ENCODE measurements around the gene DAB2IP. TPM values are rescaled to one million over a fixed set of nuclear protein-coding genes. Genes with fewer than 3 reads are reported as not detected.

Gene DAB2IP
- total RNA-seq, 2 donors from 2014 or later = 38.0 to 47.0 TPM

DNA sequence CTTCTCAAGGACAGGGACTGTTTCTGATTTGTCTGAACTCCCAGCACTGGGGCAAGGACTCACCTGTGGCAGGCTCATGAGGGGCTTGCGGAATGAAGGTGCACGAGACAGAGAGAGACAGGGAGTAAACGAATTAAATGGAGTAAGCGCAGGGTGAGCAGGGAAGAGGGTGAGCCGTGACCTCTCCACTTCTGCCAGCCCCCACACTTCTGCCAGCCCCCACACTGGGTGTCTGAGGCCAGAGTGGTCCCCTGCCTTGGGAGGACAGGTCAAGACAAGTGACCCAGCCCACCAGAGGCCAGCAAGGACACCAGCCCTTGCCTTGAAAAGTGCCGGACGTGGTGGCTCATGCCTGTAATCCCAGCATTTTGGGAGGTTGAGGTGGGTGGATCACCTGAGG is 37.2 kb downstream of the DAB2IP start:
- Histone ChIP-seq H3K27me3 (no peaks in the 10 kb centered on the region), H3K4me3 (no peak overlapping the region), H3K36me3 (no peaks in the 10 kb centered on the region), H3K4me1 (peaks cover 0 to 56% of the 10 kb centered on the region in 2 donors), H3K9me3 (no peaks in the 10 kb centered on the region), H3K27ac (no peak overlapping the region)
- TF ChIP-seq CTCF (IDR thresholded peaks at IDR 0.05) = no peak
- no peak for DNase-seq (ENCODE audit: low spot score)

DNA sequence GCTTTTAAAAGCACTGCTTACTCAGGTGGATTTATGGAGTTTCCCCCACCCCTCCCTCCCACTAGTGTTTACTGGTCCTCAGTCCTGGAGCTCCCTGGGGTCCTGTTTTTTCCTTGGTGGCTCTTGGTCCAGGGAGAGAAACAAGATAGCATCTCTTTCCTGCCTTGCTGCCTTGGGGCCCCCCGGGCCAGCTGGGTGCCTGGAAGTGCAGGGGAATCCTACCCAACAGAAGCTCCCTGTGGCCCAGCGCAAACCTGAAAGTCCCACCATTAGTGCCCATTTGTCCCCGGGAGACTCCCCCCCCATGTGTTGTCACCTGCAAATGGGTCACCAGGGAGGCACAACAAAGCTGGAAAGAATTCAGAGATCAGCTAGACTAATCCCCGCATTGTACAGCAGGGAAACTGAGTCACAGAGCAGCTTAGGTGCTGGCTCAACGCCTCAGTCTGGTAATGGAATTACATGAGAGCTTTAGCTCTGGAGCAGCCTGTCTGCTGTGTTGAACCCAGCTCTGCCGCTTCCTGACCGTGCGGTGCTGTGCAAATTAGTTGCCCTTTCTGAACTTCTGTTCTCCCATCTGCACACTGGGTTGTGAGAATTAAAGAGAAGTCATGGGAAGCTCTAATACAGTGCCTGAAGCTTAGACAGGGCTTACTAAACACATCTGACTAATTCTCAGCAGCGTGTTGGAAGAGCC is 38.2 kb downstream of the DAB2IP start:
- Histone ChIP-seq H3K4me3 (no peak overlapping the region), H3K4me1 (peaks cover 0 to 60% of the 10 kb centered on the region in 2 donors), H3K9me3 (no peaks in the 10 kb centered on the region), H3K27me3 (no peaks in the 10 kb centered on the region), H3K27ac (peak overlapping the region in 1 of 2 donors; percentile 58), H3K36me3 (no peaks in the 10 kb centered on the region)
- TF ChIP-seq CTCF (IDR thresholded peaks at IDR 0.05) = no peak
- no peak for DNase-seq (ENCODE audit: low spot score)

DNA sequence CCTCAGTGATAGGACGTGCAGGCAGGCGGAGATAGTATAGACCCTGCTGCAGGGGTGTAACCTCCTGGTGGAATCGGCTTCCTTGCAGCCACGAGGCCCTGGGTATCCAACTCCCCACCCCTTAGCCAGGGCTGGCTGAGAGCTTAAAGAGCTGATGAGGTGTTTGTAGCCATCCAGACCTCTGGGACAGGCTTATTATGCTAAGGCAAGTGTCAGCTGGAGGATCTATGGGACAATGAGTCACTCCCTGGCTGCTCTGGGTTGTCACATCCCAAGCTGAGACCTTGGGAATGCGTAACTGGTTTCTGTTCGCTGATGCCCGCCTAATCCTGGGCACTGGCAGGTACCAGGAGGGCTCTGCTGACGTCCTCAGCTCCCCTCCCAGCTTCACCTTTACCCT is 38.9 kb downstream of the DAB2IP start:
- Histone ChIP-seq H3K27me3 (no peaks in the 10 kb centered on the region), H3K27ac (peak overlapping the region; percentile 58 to 74), H3K4me3 (no peak overlapping the region), H3K9me3 (no peaks in the 10 kb centered on the region), H3K36me3 (no peaks in the 10 kb centered on the region), H3K4me1 (peaks cover 0 to 61% of the 10 kb centered on the region in 2 donors)
- no peak for DNase-seq (ENCODE audit: low spot score)
- no peak for TF ChIP-seq CTCF (IDR thresholded peaks at IDR 0.05)

- H3K4me3 ChIP-seq = no peak overlapping the region
- no peaks in the 10 kb centered on the region for H3K27me3 ChIP-seq
- DNase-seq (ENCODE audit: low spot score) = no peak
- peaks cover 0 to 61% of the 10 kb centered on the region in 2 donors for H3K4me1 ChIP-seq
- peak overlapping the region; percentile 58 to 74 for H3K27ac ChIP-seq
- H3K36me3 ChIP-seq = no peaks in the 10 kb centered on the region
- no peaks in the 10 kb centered on the region for H3K9me3 ChIP-seq
- no peak for TF ChIP-seq CTCF (IDR thresholded peaks at IDR 0.05)
These were observed 39.3 kb downstream of the DAB2IP start for GRCh38 chr9:121690766-121691165.

DNA sequence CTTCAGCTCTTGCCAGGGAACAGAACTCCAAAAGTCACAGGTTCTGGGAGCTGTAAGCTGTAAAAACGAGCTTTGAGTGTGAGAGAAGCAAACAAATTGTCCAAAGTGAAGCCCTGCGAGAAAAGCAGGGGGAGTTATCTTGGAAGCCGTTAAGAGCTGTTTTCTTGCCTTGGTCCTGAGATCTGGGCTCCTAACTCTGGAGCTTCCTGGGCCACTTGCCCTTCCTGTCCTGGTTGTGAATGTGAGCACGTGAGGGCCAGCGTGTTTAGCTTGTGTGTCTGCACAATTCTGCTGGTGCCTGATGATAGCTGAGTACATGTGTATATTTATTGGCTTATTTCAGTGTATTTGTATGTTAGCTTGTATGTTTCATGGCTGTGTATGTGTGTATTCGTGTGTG is 40.5 kb downstream of the DAB2IP start:
- Histone ChIP-seq H3K9me3 (no peaks in the 10 kb centered on the region), H3K27me3 (no peaks in the 10 kb centered on the region), H3K36me3 (no peaks in the 10 kb centered on the region), H3K27ac (peak overlapping the region; percentile 46 to 74), H3K4me3 (no peak overlapping the region), H3K4me1 (peaks cover 0 to 54% of the 10 kb centered on the region in 2 donors)
- DNase-seq (ENCODE audit: low spot score) = no peak
- no peak for TF ChIP-seq CTCF (IDR thresholded peaks at IDR 0.05)

Data from right atrium auricular region (tissue), 2 donors.